Muscle layer of colon (tissue), 2 donors: ENCODE results near the gene RWDD2A.

Source experiments
- H3K27ac ChIP-seq: one replicate; pipeline ENCODE4 v1.7.0; 2013; ENCODE audit warnings: low read depth, mild to moderate bottlenecking, low read length, moderate library complexity
- H3K27me3 ChIP-seq, 2 donors: one replicate each; pipeline ENCODE4 v1.7.0; 2013; ENCODE audit warnings: low read length in 2 of 2, mild to moderate bottlenecking in 2 of 2; ENCODE audit not compliant: insufficient read depth in 2 of 2, control insufficient read depth in 1 of 2
- H3K36me3 ChIP-seq: one replicate; pipeline ENCODE4 v1.7.0; 2013; ENCODE audit warnings: mild to moderate bottlenecking, low read length; ENCODE audit not compliant: insufficient read depth
- H3K4me1 ChIP-seq: one replicate; pipeline ENCODE4 v1.7.0; 2013; ENCODE audit warnings: mild to moderate bottlenecking, low read length; ENCODE audit not compliant: insufficient read depth
- H3K4me3 ChIP-seq, 2 donors: one replicate each; pipeline ENCODE4 v1.7.0; 2013; ENCODE audit warnings: low read length in 2 of 2, low read depth in 1 of 2, mild to moderate bottlenecking in 1 of 2, moderate library complexity in 1 of 2
- H3K9ac ChIP-seq: one replicate; pipeline ENCODE4 v1.7.0; 2013; ENCODE audit warnings: low read length
- H3K9me3 ChIP-seq: one replicate; pipeline ENCODE4 v1.7.0; 2013; ENCODE audit warnings: mild to moderate bottlenecking, low read length
- donor health status: abdominal sarcoma.
- donor health status: Adenocarcinoma of cecum.

The RWDD2A gene

GRCh38 chr6:83192871-83193746, at the start of gene RWDD2A, which contains the start of gene PGM3:
RWDD2A (plus strand) TSS chr6:83193357; CDS start chr6:83194452, 1,095 bp downstream.
PGM3 (minus strand) TSS chr6:83193265; CDS start chr6:83191012, 2,253 bp downstream.
- H3K9me3 ChIP-seq, result no peaks in the 10 kb centered on the region
- peak within 1 kb of the TSS; percentile 78 to 98 for H3K4me3 ChIP-seq
- peaks cover 15% of the 10 kb centered on the region for H3K36me3 ChIP-seq
- peak within 1 kb of the TSS; percentile 91 for H3K27ac ChIP-seq
- H3K27me3 ChIP-seq, result no peaks in the 10 kb centered on the region
- peaks cover 11% of the 10 kb centered on the region for H3K4me1 ChIP-seq
- peak within 1 kb of the TSS; percentile 73 for H3K9ac ChIP-seq

GRCh38 chr6:83151114-83151513, 42.0 kb upstream of the RWDD2A start:
- Histone ChIP-seq H3K4me1 (no peaks in the 10 kb centered on the region), H3K27ac (no peak overlapping the region), H3K27me3 (no peaks in the 10 kb centered on the region), H3K9me3 (no peaks in the 10 kb centered on the region), H3K9ac (no peak overlapping the region), H3K36me3 (peaks cover 26% of the 10 kb centered on the region), H3K4me3 (no peak overlapping the region)

GRCh38 chr6:83152913-83153312, 40.2 kb upstream of the RWDD2A start:
- no peaks in the 10 kb centered on the region for H3K27me3 ChIP-seq
- H3K9ac ChIP-seq, result no peak overlapping the region
- H3K27ac ChIP-seq, result no peak overlapping the region
- no peak overlapping the region for H3K4me3 ChIP-seq
- no peaks in the 10 kb centered on the region for H3K9me3 ChIP-seq
- no peaks in the 10 kb centered on the region for H3K4me1 ChIP-seq
- peaks cover 33% of the 10 kb centered on the region for H3K36me3 ChIP-seq

- no peaks in the 10 kb centered on the region for H3K9me3 ChIP-seq
- no peaks in the 10 kb centered on the region for H3K4me1 ChIP-seq
- H3K4me3 ChIP-seq, result no peak overlapping the region
- no peaks in the 10 kb centered on the region for H3K27me3 ChIP-seq
- no peak overlapping the region for H3K9ac ChIP-seq
- no peak overlapping the region for H3K27ac ChIP-seq
- H3K36me3 ChIP-seq, result peaks cover 29% of the 10 kb centered on the region
Observed at GRCh38 chr6:83153883-83154521, 39.2 kb upstream of the RWDD2A start.

- Histone ChIP-seq H3K27ac (no peak overlapping the region), H3K36me3 (peaks cover 41% of the 10 kb centered on the region), H3K9ac (no peak overlapping the region), H3K4me3 (no peak overlapping the region), H3K9me3 (no peaks in the 10 kb centered on the region), H3K4me1 (no peaks in the 10 kb centered on the region), H3K27me3 (no peaks in the 10 kb centered on the region)
Observed at GRCh38 chr6:83155794-83156193, 37.4 kb upstream of the RWDD2A start.

- no peaks in the 10 kb centered on the region for H3K27me3 ChIP-seq
- H3K9ac ChIP-seq, result no peak overlapping the region
- H3K27ac ChIP-seq, result no peak overlapping the region
- H3K9me3 ChIP-seq, result no peaks in the 10 kb centered on the region
- no peak overlapping the region for H3K4me3 ChIP-seq
- H3K4me1 ChIP-seq, result no peaks in the 10 kb centered on the region
- H3K36me3 ChIP-seq, result peaks cover 40% of the 10 kb centered on the region
Observed at GRCh38 chr6:83160167-83160566, 33.0 kb upstream of the RWDD2A start.

GRCh38 chr6:83167726-83168278, 25.4 kb upstream of the RWDD2A start:
- H3K4me3 ChIP-seq, result no peak overlapping the region

GRCh38 chr6:83168556-83168955, 24.6 kb upstream of the RWDD2A start:
- Histone ChIP-seq H3K27ac (no peak overlapping the region), H3K4me1 (no peaks in the 10 kb centered on the region), H3K27me3 (no peaks in the 10 kb centered on the region), H3K9ac (no peak overlapping the region), H3K36me3 (peaks cover 67% of the 10 kb centered on the region), H3K4me3 (no peak overlapping the region), H3K9me3 (no peaks in the 10 kb centered on the region)

More at GRCh38 chr6:83167726-83168278, 25.4 kb upstream of the RWDD2A start:
- Histone ChIP-seq H3K9ac (no peak overlapping the region), H3K4me1 (no peaks in the 10 kb centered on the region), H3K9me3 (no peaks in the 10 kb centered on the region), H3K27me3 (no peaks in the 10 kb centered on the region), H3K27ac (no peak overlapping the region), H3K36me3 (peaks cover 65% of the 10 kb centered on the region)

- H3K4me1 ChIP-seq, result no peaks in the 10 kb centered on the region
- H3K27ac ChIP-seq, result no peak overlapping the region
- no peak overlapping the region for H3K9ac ChIP-seq
- no peaks in the 10 kb centered on the region for H3K9me3 ChIP-seq
- H3K27me3 ChIP-seq, result no peaks in the 10 kb centered on the region
- H3K4me3 ChIP-seq, result no peak overlapping the region
- peaks cover 70% of the 10 kb centered on the region for H3K36me3 ChIP-seq
Observed at GRCh38 chr6:83169106-83169505, 24.1 kb upstream of the RWDD2A start.

- no peaks in the 10 kb centered on the region for H3K27me3 ChIP-seq
- no peak overlapping the region for H3K27ac ChIP-seq
- H3K4me1 ChIP-seq, result no peaks in the 10 kb centered on the region
- H3K4me3 ChIP-seq, result no peak overlapping the region
- no peaks in the 10 kb centered on the region for H3K9me3 ChIP-seq
- H3K9ac ChIP-seq, result no peak overlapping the region
- peaks cover 69% of the 10 kb centered on the region for H3K36me3 ChIP-seq
Observed at GRCh38 chr6:83169511-83169910, 23.6 kb upstream of the RWDD2A start.

- Histone ChIP-seq H3K36me3 (peaks cover 38% of the 10 kb centered on the region), H3K27me3 (no peaks in the 10 kb centered on the region), H3K4me3 (no peak overlapping the region), H3K9ac (no peak overlapping the region), H3K9me3 (no peaks in the 10 kb centered on the region), H3K4me1 (peaks cover 14% of the 10 kb centered on the region), H3K27ac (no peak overlapping the region)
Observed at GRCh38 chr6:83176246-83176645, 16.9 kb upstream of the RWDD2A start.
